Progenitor cell of endocrine pancreas (in vitro differentiated cells): ENCODE measurements around the gene CABP4. TPM values are rescaled to one million over a fixed set of nuclear protein-coding genes. Genes with fewer than 3 reads are reported as not detected.
A peak's percentile ranks its signal among the peaks of the same experiment; 100 is the strongest.

Source experiments
- DNase-seq: peaks from one replicate; pipeline ENCODE4 v3.0.0; 2021; ENCODE audit warnings: low spot score; ENCODE audit not compliant: unreplicated experiment
- H3K27ac Mint-ChIP-seq: 2 replicates; pipeline ENCODE4 v1.8.0; 2021; ENCODE audit warnings: mild to moderate bottlenecking, moderate library complexity, mixed read lengths
- H3K27me3 Mint-ChIP-seq: 2 replicates; pipeline ENCODE4 v1.8.0; 2021; ENCODE audit warnings: mixed read lengths
- H3K36me3 Mint-ChIP-seq: 2 replicates; pipeline ENCODE4 v1.8.0; 2022; ENCODE audit warnings: mixed read lengths; ENCODE audit not compliant: insufficient read depth
- H3K4me1 Mint-ChIP-seq: 2 replicates; pipeline ENCODE4 v1.8.0; 2021; ENCODE audit warnings: low read depth, mixed read lengths
- H3K4me3 Mint-ChIP-seq: 2 replicates; pipeline ENCODE4 v1.8.0; 2021; ENCODE audit warnings: low read depth, mild to moderate bottlenecking, moderate library complexity, mixed read lengths
- H3K9me3 Mint-ChIP-seq: 2 replicates; pipeline ENCODE4 v1.8.0; 2021; ENCODE audit warnings: low read depth, mixed read lengths
- CTCF ChIP-seq: fragments of 200-600 bp; sonication (generic); IDR thresholded peaks from one replicate; pipeline ENCODE4 v1.5.0; 2021; ENCODE audit warnings: antibody characterized with exemption, mild to moderate bottlenecking; ENCODE audit not compliant: unreplicated experiment
- total RNA-seq: library from RNA; stranded (reverse); gene quantifications from 2 replicates; pipeline ENCODE4 v1.2.1, GENCODE V29; 2021

The CABP4 gene
- total RNA-seq, 1 donor from 2014 or later = not detected

GRCh38 chr11:67439321-67440228 lies 15.6 kb upstream of the CABP4 start:
- TF ChIP-seq CTCF = no peak
- no peaks in the 10 kb centered on the region for H3K36me3 Mint-ChIP-seq
- no peak overlapping the region for H3K4me3 Mint-ChIP-seq
- DNase-seq = no peak
- no peaks in the 10 kb centered on the region for H3K27me3 Mint-ChIP-seq
- H3K27ac Mint-ChIP-seq = no peak overlapping the region
- H3K9me3 Mint-ChIP-seq = no peaks in the 10 kb centered on the region
- H3K4me1 Mint-ChIP-seq = peaks cover 2% of the 10 kb centered on the region

GRCh38 chr11:67440229-67441097 lies 14.7 kb upstream of the CABP4 start:
- H3K9me3 Mint-ChIP-seq = no peaks in the 10 kb centered on the region
- no peaks in the 10 kb centered on the region for H3K36me3 Mint-ChIP-seq
- TF ChIP-seq CTCF = no peak
- no peak for DNase-seq
- no peak overlapping the region for H3K4me3 Mint-ChIP-seq
- H3K27me3 Mint-ChIP-seq = no peaks in the 10 kb centered on the region
- H3K4me1 Mint-ChIP-seq = peaks cover 5% of the 10 kb centered on the region
- peak overlapping the region; percentile 41 for H3K27ac Mint-ChIP-seq

- Mint-ChIP-seq H3K27ac (no peak overlapping the region), H3K9me3 (no peaks in the 10 kb centered on the region), H3K4me3 (no peak overlapping the region), H3K27me3 (no peaks in the 10 kb centered on the region), H3K4me1 (peaks cover 5% of the 10 kb centered on the region), H3K36me3 (no peaks in the 10 kb centered on the region)
- TF ChIP-seq CTCF = no peak
- no peak for DNase-seq
Measured at GRCh38 chr11:67441098-67441563, 14.0 kb upstream of the CABP4 start.

GRCh38 chr11:67441731-67442351 lies 13.3 kb upstream of the CABP4 start:
- Mint-ChIP-seq H3K4me1 (peaks cover 5% of the 10 kb centered on the region), H3K9me3 (no peaks in the 10 kb centered on the region), H3K4me3 (peak overlapping the region; percentile 85), H3K36me3 (no peaks in the 10 kb centered on the region), H3K27me3 (no peaks in the 10 kb centered on the region), H3K27ac (no peak overlapping the region)
- no peak for TF ChIP-seq CTCF
- DNase-seq = no peak
